Right atrium auricular region (tissue), 2 donors: Measurements from ENCODE around the gene DUSP23. TPM values are rescaled to one million over a fixed set of nuclear protein-coding genes. Genes with fewer than 3 reads are reported as not detected.

Experiments used
- DNase-seq: peaks from one replicate; pipeline ENCODE4 v3.0.0-alpha.2; 2019; ENCODE audit warnings: low spot score
- H3K27ac ChIP-seq, 2 donors: fragments of 200-600 bp; sonication (generic); 1 replicate in 1 of 2; 2 replicates in 1 of 2; pipeline ENCODE4 v1.5.1; 2016 to 2019
- H3K27me3 ChIP-seq, 2 donors: fragments of 200-600 bp; sonication (generic); one replicate each; pipeline versions ENCODE4 v1.5.1 to v1.6.0; 2017 to 2019
- H3K36me3 ChIP-seq: fragments of 200-600 bp; sonication (generic); one replicate; pipeline ENCODE4 v1.5.1; 2016
- H3K4me1 ChIP-seq, 2 donors: fragments of 200-600 bp; sonication (generic); one replicate each; pipeline versions ENCODE4 v1.5.1 to v1.6.0; 2017 to 2019
- H3K4me3 ChIP-seq, 2 donors: fragments of 200-600 bp; sonication (generic); 1 replicate in 1 of 2; 2 replicates in 1 of 2; pipeline ENCODE4 v1.5.1; 2017 to 2019; ENCODE audit warnings: mild to moderate bottlenecking in 1 of 2, moderate library complexity in 1 of 2
- H3K9me3 ChIP-seq, 2 donors: fragments of 200-600 bp; sonication (generic); one replicate each; pipeline ENCODE4 v1.5.1; 2019
- CTCF ChIP-seq, 2 donors: fragments of 200-600 bp; sonication (generic); IDR thresholded peaks; one replicate each; pipeline ENCODE4 v1.5.1; 2019; ENCODE audit warnings: antibody characterized with exemption in 2 of 2
- total RNA-seq, 2 donors: library from RNA; depleted of rRNA; stranded (reverse); fragments of >200 nt; gene quantifications; one replicate each; pipeline ENCODE4 v1.1.0, GENCODE V29; 2016

The DUSP23 gene
- total RNA-seq, 2 donors from 2014 or later: 42.9 to 58.8 TPM

DNA sequence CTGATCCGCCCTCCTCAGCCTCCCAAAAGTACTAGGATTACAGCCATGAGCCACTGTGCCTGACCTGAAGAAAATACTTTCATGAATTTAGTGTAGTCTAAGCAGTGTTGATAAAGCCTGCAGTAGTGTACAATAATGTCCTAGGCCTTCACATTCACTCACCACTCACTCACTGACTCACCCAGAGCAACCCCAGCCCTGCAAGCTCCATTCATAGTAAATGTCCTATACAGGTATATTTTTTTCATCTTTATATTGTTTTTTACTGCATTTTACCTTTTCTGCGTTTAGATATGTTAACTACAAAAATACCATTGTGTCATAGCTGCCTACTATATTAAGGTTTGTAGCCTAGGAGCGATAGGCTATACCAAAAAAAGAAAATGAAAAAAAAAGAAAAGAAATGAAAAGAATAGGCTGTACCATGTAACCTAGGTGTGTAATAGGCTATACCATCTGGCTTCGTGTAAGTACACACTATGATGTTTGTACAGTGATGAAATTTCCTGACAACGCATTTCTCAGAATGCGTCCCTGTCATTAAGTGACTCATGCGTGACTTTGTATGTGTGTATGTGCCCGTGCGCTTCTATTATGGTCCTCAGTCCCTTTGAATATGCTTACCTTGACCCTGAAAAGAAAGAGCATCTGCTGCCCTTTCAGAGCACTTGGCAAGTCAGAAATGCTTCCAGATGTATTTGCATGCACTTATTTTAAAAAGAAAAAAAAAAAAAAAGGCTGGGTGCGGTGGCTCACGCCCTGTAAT, 36.7 kb downstream of the DUSP23 start:
- Histone ChIP-seq H3K4me3 (no peak overlapping the region), H3K27ac (no peak overlapping the region), H3K9me3 (no peaks in the 10 kb centered on the region), H3K27me3 (no peaks in the 10 kb centered on the region), H3K36me3 (no peaks in the 10 kb centered on the region), H3K4me1 (no peaks in the 10 kb centered on the region)
- no peak for DNase-seq
- TF ChIP-seq CTCF (IDR thresholded peaks at IDR 0.05): no peak

DNA sequence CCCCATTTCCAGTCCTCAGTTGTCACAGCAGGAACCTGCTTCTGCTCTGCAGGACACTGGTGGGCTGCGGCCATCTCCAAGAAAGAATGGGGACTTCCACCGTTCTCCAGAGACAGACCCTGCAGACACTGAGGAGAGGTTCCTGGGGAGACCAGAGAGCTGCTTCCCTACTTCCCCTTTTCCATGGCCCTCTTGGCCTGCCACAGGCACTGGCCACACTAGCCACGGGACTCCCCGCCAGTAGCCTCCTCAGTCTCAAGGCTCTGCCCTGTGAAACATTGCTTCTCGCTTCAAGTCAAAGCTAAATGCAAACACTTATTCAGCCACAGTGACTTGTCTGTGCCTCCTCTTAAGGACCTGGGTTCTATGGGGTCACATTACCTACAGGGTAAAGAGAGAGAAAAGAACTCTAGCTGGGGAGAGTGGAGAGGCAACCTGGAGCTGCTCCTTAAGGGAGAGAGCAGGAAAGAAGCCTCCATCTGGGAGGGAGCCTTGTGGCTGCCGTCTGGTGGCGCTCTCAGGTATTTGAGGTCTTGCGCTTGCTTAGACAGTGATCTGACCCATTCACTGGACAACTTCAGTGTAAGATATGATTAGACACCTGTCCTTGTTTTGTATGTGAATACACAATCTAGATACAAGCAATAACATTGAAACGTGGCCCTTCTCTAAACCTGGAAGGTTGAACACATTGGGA, 40.6 kb downstream of the DUSP23 start:
- no peak for TF ChIP-seq CTCF (IDR thresholded peaks at IDR 0.05)
- H3K36me3 ChIP-seq: no peaks in the 10 kb centered on the region
- H3K9me3 ChIP-seq: no peaks in the 10 kb centered on the region
- no peak overlapping the region for H3K27ac ChIP-seq
- no peaks in the 10 kb centered on the region for H3K4me1 ChIP-seq
- DNase-seq: no peak
- no peak overlapping the region for H3K4me3 ChIP-seq
- H3K27me3 ChIP-seq: no peaks in the 10 kb centered on the region

- H3K9me3 ChIP-seq: no peaks in the 10 kb centered on the region
These were observed 42.6 kb downstream of the DUSP23 start for GRCh38 chr1:159823406-159823805.

DNA sequence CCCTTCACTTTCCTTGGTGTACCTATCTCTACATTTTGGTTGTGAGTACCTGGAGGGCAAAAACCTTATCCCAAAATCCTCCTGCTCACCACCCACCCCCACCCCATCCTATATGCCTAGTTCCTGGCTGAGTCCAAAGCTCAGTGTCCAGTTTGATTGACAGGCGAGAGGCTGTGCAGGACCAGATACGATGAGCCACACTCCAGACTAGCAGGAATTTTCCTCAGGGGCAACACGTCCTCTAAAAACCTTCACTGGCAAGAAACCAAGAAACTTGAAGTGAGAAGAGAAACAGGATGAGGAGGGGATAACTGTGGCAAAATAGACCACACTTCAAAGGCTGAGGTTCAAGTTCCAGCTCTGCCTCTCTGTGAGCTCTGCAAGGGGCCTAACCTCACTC, 44.8 kb downstream of the DUSP23 start:
- no peak for DNase-seq
- Histone ChIP-seq H3K9me3 (no peaks in the 10 kb centered on the region), H3K4me3 (no peak overlapping the region), H3K27ac (no peak overlapping the region), H3K4me1 (peaks cover 0 to 13% of the 10 kb centered on the region in 2 donors), H3K36me3 (no peaks in the 10 kb centered on the region), H3K27me3 (no peaks in the 10 kb centered on the region)
- no peak for TF ChIP-seq CTCF (IDR thresholded peaks at IDR 0.05)

More at GRCh38 chr1:159823406-159823805, 42.6 kb downstream of the DUSP23 start:
- TF ChIP-seq CTCF (IDR thresholded peaks at IDR 0.05): no peak
- no peak overlapping the region for H3K4me3 ChIP-seq
- no peaks in the 10 kb centered on the region for H3K27me3 ChIP-seq
- no peak for DNase-seq
- no peaks in the 10 kb centered on the region for H3K4me1 ChIP-seq
- no peak overlapping the region for H3K27ac ChIP-seq
- no peaks in the 10 kb centered on the region for H3K36me3 ChIP-seq

DNA sequence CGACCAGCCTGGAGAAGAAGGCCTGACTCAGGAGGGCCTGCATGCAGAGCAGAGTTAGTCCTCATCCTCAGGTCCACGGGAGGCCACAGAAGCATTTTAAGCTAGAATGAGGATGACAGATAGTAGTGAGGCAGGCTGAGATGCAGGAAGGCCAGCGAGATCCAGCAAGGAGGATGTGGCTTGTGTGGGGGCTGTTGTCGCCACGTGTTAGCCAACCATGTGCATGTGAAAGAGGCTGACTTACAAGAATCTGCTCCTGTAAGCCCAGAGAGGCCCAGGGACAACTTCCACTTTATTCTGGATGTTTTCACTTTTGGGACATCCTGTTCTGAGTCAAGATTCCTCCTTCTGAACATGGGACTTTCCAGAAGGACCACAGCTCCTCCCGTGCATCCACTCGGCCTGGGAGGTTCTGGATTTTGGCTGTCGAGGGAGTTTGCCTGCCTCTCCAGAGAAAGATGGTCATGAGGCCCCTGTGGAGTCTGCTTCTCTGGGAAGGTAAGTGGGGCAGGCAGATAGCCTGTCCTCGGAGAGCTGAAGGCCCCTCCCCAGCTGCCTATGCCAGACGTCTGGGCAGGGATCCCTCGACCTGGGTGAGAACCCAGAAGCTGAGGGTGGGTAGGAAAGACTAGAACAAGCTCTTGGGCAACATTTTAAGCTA, 45.8 kb downstream of the DUSP23 start, which contains the start of gene SLAMF8:
SLAMF8 (plus strand) TSS at position 433 of the 661 bp plus-strand sequence; CDS start at position 459, 26 bp downstream.
- Histone ChIP-seq H3K27ac (peak within 1 kb of the TSS in 1 of 2 donors; percentile 7), H3K36me3 (no peaks in the 10 kb centered on the region), H3K4me3 (no peak within 1 kb of the TSS), H3K27me3 (no peaks in the 10 kb centered on the region), H3K9me3 (no peaks in the 10 kb centered on the region), H3K4me1 (peaks cover 0 to 17% of the 10 kb centered on the region in 2 donors)
- TF ChIP-seq CTCF (IDR thresholded peaks at IDR 0.05): no peak
- peak; percentile 68 for DNase-seq
